Testis (tissue), 2 donors: ENCODE measurements around the gene GPT2.

Experiments
- POLR2A ChIP-seq: fragments of 450-650 bp; IDR thresholded peaks from one replicate; pipeline ENCODE4 v1.6.1; 2017; ENCODE audit warnings: antibody characterized with exemption, mild to moderate bottlenecking, moderate library complexity
- TF ChIP-seq, protein P1 (sequence below), 3 experiments: fragments of 450-650 bp in 2 of 3; fragments of 200-600 bp in 1 of 3; sonication (generic) in 1 of 3; IDR thresholded peaks; one replicate each; pipeline ENCODE4 v1.5.1; 2016 to 2019; ENCODE audit warnings: antibody characterized with exemption in 3 of 3, mild to moderate bottlenecking in 2 of 3, moderate library complexity in 1 of 3

DNA sequence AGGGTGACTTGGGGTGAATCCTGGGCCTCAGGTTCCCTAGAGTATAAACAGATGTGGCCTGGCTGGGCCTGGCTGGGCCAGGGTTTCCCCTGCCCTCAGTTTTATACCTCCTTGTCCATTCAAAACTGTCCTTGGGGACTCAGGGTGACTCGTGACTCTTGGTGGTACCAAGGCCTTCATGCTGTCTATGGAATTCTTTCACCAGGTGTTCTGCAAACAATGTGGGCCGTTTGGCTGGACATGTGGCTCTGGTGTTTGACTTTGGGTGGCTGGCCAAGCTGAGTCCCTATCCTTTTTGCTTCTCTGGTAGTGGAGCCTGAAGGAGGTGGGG is 3.3 kb downstream of the GPT2 start:
- no peak for TF ChIP-seq POLR2A
- TF ChIP-seq, protein P1, sequence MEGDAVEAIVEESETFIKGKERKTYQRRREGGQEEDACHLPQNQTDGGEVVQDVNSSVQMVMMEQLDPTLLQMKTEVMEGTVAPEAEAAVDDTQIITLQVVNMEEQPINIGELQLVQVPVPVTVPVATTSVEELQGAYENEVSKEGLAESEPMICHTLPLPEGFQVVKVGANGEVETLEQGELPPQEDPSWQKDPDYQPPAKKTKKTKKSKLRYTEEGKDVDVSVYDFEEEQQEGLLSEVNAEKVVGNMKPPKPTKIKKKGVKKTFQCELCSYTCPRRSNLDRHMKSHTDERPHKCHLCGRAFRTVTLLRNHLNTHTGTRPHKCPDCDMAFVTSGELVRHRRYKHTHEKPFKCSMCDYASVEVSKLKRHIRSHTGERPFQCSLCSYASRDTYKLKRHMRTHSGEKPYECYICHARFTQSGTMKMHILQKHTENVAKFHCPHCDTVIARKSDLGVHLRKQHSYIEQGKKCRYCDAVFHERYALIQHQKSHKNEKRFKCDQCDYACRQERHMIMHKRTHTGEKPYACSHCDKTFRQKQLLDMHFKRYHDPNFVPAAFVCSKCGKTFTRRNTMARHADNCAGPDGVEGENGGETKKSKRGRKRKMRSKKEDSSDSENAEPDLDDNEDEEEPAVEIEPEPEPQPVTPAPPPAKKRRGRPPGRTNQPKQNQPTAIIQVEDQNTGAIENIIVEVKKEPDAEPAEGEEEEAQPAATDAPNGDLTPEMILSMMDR (IDR thresholded peaks at IDR 0.05), result no peak
